Measurements from ENCODE around the gene ADRA2C. TPM values are rescaled to one million over a fixed set of nuclear protein-coding genes. Genes with fewer than 3 reads are reported as not detected.

Gene ADRA2C
- total RNA-seq, 2 donors from 2014 or later: 16.0 to 17.3 TPM

DNA sequence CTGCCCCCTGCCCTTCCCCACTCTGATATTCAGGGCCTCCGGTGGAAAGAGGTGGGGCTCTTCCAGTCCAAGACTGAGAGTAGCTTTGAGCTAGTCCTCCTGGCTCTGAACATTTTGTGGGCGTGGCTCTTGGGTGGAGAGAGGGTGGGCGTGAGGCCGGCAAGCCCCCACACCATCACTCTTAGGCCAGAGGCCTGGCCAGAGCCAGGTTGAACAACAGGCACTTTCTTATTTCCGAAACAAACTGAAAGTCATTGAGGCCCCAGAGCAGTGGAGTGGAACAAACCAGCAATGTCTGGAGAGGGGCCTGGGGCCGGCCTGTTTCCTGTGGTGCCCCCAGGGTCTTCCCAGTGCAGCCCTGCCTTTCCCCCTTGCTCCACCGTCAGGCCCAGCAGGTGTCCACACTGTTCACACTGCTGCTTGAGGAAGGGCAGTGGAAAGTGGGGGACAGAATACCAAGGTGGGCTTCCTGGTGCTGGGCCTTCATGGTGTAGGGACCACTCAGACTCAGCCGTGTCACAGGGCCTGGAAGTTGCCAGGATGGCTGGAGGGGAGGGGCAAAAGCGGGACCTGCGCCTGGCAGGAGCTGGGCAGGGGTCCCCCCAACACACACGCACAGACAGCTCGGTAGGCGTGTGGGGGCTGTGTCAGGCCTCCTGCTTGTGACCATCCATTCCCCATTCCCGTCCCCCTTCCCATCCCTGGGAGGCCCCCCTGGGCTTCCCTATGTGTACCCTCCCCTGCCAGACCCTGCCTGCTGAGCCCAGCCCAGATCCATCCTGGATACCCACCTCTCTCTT lies 2.9 kb downstream of the ADRA2C start:
- H3K36me3 ChIP-seq (ENCODE audit: control insufficient read depth, insufficient read depth, low read length): no peaks in the 10 kb centered on the region
- H3K27ac ChIP-seq (ENCODE audit: low read depth, low read length): no peak overlapping the region
- no peak overlapping the region for H3K4me3 ChIP-seq (ENCODE audit: low read length)
- no peak overlapping the region for H3K4me3 Mint-ChIP-seq
- WGBS, 2 experiments (ENCODE audit: insufficient coverage in 1 of 2, insufficient read length in 1 of 2): 81 to 90% methylated on average over 8 to 14 of the region's 14 CpGs
- H3K4me1 Mint-ChIP-seq: peaks cover 15% of the 10 kb centered on the region
- peaks cover 16% of the 10 kb centered on the region for H3K4me1 ChIP-seq (ENCODE audit: control insufficient read depth, insufficient read depth, low read length)
- H3K9me3 Mint-ChIP-seq: peaks cover 2% of the 10 kb centered on the region
- no peaks in the 10 kb centered on the region for H3K9me3 ChIP-seq (ENCODE audit: control insufficient read depth, low read length)
- H3K27ac Mint-ChIP-seq: no peak overlapping the region
- peaks cover 21% of the 10 kb centered on the region for H3K27me3 Mint-ChIP-seq (ENCODE audit: insufficient read depth)
- H3K36me3 Mint-ChIP-seq (ENCODE audit: low read depth): no peaks in the 10 kb centered on the region
- H3K27me3 ChIP-seq (ENCODE audit: control insufficient read depth, insufficient read depth, low read length, poor library complexity, severe bottlenecking): peaks cover 9% of the 10 kb centered on the region
- H3K9ac ChIP-seq (ENCODE audit: extremely low read depth, low read length, poor library complexity, severe bottlenecking): no peak overlapping the region
- TF ChIP-seq, protein P1, sequence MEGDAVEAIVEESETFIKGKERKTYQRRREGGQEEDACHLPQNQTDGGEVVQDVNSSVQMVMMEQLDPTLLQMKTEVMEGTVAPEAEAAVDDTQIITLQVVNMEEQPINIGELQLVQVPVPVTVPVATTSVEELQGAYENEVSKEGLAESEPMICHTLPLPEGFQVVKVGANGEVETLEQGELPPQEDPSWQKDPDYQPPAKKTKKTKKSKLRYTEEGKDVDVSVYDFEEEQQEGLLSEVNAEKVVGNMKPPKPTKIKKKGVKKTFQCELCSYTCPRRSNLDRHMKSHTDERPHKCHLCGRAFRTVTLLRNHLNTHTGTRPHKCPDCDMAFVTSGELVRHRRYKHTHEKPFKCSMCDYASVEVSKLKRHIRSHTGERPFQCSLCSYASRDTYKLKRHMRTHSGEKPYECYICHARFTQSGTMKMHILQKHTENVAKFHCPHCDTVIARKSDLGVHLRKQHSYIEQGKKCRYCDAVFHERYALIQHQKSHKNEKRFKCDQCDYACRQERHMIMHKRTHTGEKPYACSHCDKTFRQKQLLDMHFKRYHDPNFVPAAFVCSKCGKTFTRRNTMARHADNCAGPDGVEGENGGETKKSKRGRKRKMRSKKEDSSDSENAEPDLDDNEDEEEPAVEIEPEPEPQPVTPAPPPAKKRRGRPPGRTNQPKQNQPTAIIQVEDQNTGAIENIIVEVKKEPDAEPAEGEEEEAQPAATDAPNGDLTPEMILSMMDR (conservative IDR thresholded peaks at IDR 0.05): no peak
- DNase-seq: no peak

DNA sequence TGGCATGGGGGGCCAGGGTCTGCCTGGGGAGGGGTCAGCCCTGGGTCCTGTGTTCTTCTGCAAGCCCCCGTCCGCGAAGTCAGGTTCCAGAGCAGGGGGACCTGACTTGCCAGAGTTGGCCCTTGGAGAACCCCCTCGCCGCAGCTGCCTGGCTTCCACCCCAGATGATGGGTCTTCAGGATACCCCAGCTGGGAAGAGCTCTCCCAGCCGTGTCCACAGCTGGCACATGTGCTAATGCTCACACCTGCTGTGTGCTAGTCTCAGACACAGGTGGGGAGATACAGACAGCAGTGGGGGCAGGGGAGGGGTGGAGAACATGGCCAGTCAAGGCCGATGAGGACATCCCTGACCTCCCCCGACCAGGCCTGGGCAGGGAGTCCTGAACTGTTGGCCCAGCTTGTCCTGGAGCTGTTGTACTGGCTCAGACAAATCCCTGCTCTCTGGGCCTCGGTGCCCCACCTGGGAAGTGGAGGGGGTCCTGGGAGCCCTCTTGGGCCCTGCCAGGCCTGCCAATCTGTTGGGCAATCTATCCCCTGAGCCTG lies 3.5 kb downstream of the ADRA2C start:
- peaks cover 16% of the 10 kb centered on the region for H3K4me1 ChIP-seq (ENCODE audit: control insufficient read depth, insufficient read depth, low read length)
- Mint-ChIP-seq H3K9me3 (peaks cover 2% of the 10 kb centered on the region), H3K4me1 (peaks cover 15% of the 10 kb centered on the region), H3K27me3 (ENCODE audit: insufficient read depth) (peaks cover 15% of the 10 kb centered on the region), H3K27ac (no peak overlapping the region), H3K36me3 (ENCODE audit: low read depth) (no peaks in the 10 kb centered on the region), H3K4me3 (no peak overlapping the region)
- TF ChIP-seq, protein P1 (conservative IDR thresholded peaks at IDR 0.05): no peak
- H3K27ac ChIP-seq (ENCODE audit: low read depth, low read length): no peak overlapping the region
- no peak overlapping the region for H3K9ac ChIP-seq (ENCODE audit: extremely low read depth, low read length, poor library complexity, severe bottlenecking)
- no peaks in the 10 kb centered on the region for H3K9me3 ChIP-seq (ENCODE audit: control insufficient read depth, low read length)
- DNase-seq: no peak
- no peaks in the 10 kb centered on the region for H3K36me3 ChIP-seq (ENCODE audit: control insufficient read depth, insufficient read depth, low read length)
- peaks cover 5% of the 10 kb centered on the region for H3K27me3 ChIP-seq (ENCODE audit: control insufficient read depth, insufficient read depth, low read length, poor library complexity, severe bottlenecking)
- WGBS, 2 experiments (ENCODE audit: insufficient coverage in 1 of 2, insufficient read length in 1 of 2): 84 to 86% methylated on average over 6 to 9 of the region's 9 CpGs
- no peak overlapping the region for H3K4me3 ChIP-seq (ENCODE audit: low read length)

DNA sequence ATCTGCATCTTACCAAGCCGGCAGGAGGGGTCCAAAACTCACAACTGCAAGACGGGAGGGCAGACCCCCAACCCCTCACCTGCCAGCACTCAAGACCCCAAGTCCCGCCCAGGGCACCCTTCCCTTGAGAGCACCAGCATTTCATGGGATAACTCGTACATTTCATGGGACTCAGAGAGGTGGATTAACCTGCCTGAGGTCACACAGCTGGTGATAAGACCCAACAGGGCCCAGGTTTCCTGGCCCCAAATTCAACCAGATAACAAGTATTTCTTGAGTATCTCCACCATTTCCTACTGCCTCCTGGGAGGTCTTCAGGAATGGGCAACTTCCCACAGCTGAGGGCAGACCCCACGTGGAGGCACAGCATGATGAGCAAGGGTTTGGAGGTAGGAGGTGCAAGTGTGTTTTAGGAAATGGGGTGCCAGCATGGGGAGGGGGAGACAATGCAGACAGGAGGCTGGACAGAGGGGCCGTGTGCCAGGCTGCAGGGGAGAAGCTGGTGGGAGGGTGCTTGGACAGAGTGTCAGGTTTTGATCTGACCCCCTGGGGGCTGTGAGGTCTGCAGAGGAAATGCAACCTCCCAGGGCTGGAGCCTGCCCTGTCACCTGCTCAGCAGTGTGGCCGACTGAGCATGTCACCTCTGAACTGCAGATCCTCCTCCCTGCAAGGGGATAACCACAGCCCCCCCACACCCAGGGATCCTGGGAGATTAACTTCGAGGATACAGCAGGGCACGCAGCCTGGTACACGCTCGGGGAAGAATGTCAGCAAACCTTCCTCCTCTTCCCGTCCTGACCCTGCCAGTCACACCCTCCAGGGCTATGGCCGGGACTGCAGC lies 4.4 kb downstream of the ADRA2C start:
- peaks cover 12% of the 10 kb centered on the region for H3K27me3 Mint-ChIP-seq (ENCODE audit: insufficient read depth)
- H3K9me3 Mint-ChIP-seq: peaks cover 2% of the 10 kb centered on the region
- DNase-seq: peak; percentile 72
- Histone ChIP-seq H3K9me3 (ENCODE audit: control insufficient read depth, low read length) (no peaks in the 10 kb centered on the region), H3K9ac (ENCODE audit: extremely low read depth, low read length, poor library complexity, severe bottlenecking) (no peak overlapping the region), H3K27me3 (ENCODE audit: control insufficient read depth, insufficient read depth, low read length, poor library complexity, severe bottlenecking) (peaks cover 5% of the 10 kb centered on the region), H3K36me3 (ENCODE audit: control insufficient read depth, insufficient read depth, low read length) (no peaks in the 10 kb centered on the region), H3K4me1 (ENCODE audit: control insufficient read depth, insufficient read depth, low read length) (peaks cover 16% of the 10 kb centered on the region), H3K4me3 (ENCODE audit: low read length) (no peak overlapping the region), H3K27ac (ENCODE audit: low read depth, low read length) (no peak overlapping the region)
- H3K36me3 Mint-ChIP-seq (ENCODE audit: low read depth): no peaks in the 10 kb centered on the region
- no peak overlapping the region for H3K27ac Mint-ChIP-seq
- 79 to 86% methylated on average over 8 to 13 of the region's 13 CpGs for WGBS, 2 experiments (ENCODE audit: insufficient coverage in 1 of 2, insufficient read length in 1 of 2)
- TF ChIP-seq, protein P1 (conservative IDR thresholded peaks at IDR 0.05): no peak
- H3K4me1 Mint-ChIP-seq: peaks cover 18% of the 10 kb centered on the region
- H3K4me3 Mint-ChIP-seq: no peak overlapping the region

All from endodermal cell (in vitro differentiated cells).